GM12878 (cell line): ENCODE results near the gene MCM5. TPM values are rescaled to one million over a fixed set of nuclear protein-coding genes. Genes with fewer than 3 reads are reported as not detected.

Experiments used
- ATAC-seq: fragments of 200-7000 bp; cut with Tn5 transposase; 3 replicates; pipeline ENCODE4 v1.9.1; 2020; ENCODE audit warnings: mild to moderate bottlenecking, moderate library complexity
- BruUV-seq: library from RNA; stranded (reverse); fragments of 400-500 nt; replicated peaks from 2 replicates; lab custom pipeline; 2021; lab: Mats Ljungman, UMichigan
- CTCF ChIA-PET: fragments of 300-600 bp; sonication (Branson Sonifier 250); formaldehyde crosslinking; extraction: SDS; loops from one replicate; lab custom pipeline; 2021; ENCODE audit warnings: inconsistent platforms; lab: Yijun Ruan, JAX
- POLR2A ChIA-PET: fragments of 350-600 bp; formaldehyde crosslinking; extraction: SDS; loops from one replicate; lab custom pipeline; 2021; ENCODE audit warnings: inconsistent platforms; lab: Charles Lee
- RAD21 ChIA-PET: fragments of 300-600 bp; sonication (Branson Sonifier 250); formaldehyde crosslinking; loops from one replicate; lab custom pipeline; 2023; ENCODE audit warnings: antibody characterized with exemption; ENCODE audit not compliant: unreplicated experiment; lab: Charles Lee
- SMC1A ChIA-PET: fragments of 300-600 bp; sonication (Branson Sonifier 250); formaldehyde crosslinking; loops from one replicate; lab custom pipeline; 2023; ENCODE audit not compliant: unreplicated experiment, uncharacterized antibody; lab: Charles Lee
- DNase-seq: peaks from one replicate; pipeline ENCODE4 v3.0.0-alpha.2; 2011; ENCODE audit warnings: low read depth, low spot score
- FAIRE-seq: peaks from 3 replicates; lab custom pipeline; 2011; peaks lifted over from hg19 to GRCh38; lab: Jason Lieb, UNC
- H2AFZ ChIP-seq: 2 replicates; pipeline ENCODE4 v1.6.0; 2011; ENCODE audit warnings: low read depth, low read length, control low read depth; ENCODE audit not compliant: control insufficient read depth
- H3K27ac ChIP-seq: 2 replicates; pipeline ENCODE4 v1.5.1; 2011; ENCODE audit warnings: control low read depth; ENCODE audit not compliant: control insufficient read depth, insufficient read depth
- H3K27me3 ChIP-seq, 2 experiments: replicated peaks in 1 of 2; 2 replicates each; pipeline versions ENCODE4 v1.6.0 to v1.6.1; 2011; ENCODE audit warnings: low read length in 1 of 2; ENCODE audit not compliant: control insufficient read depth in 2 of 2, insufficient read depth in 2 of 2
- H3K36me3 ChIP-seq, 2 experiments: 2 replicates each; pipeline ENCODE4 v1.5.1; 2011; ENCODE audit warnings: low read length in 1 of 2; ENCODE audit not compliant: control insufficient read depth in 2 of 2, insufficient read depth in 2 of 2
- H3K4me1 ChIP-seq: 2 replicates; pipeline ENCODE4 v1.6.1; 2011; ENCODE audit warnings: mild to moderate bottlenecking, low read length, moderate library complexity, mixed read lengths; ENCODE audit not compliant: control insufficient read depth, insufficient read depth
- H3K4me2 ChIP-seq: 2 replicates; pipeline ENCODE4 v1.6.0; 2011; ENCODE audit warnings: control low read depth; ENCODE audit not compliant: control insufficient read depth, insufficient read depth
- H3K4me3 ChIP-seq: fragments of 200-600 bp; sonication (generic); 2 replicates; pipeline ENCODE4 v1.5.1; 2016
- H3K79me2 ChIP-seq: 2 replicates; pipeline ENCODE4 v1.6.0; 2011; ENCODE audit warnings: low read length; ENCODE audit not compliant: control insufficient read depth, insufficient read depth
- H3K9ac ChIP-seq: 2 replicates; pipeline ENCODE4 v1.8.0; 2011; ENCODE audit warnings: low read length, control low read depth, mixed read lengths; ENCODE audit not compliant: control insufficient read depth, insufficient read depth
- H3K9me3 ChIP-seq: replicated peaks from 3 replicates; pipeline ENCODE4 v1.5.1; 2011; ENCODE audit warnings: mild to moderate bottlenecking, low read length; ENCODE audit not compliant: control insufficient read depth, insufficient read depth
- H4K20me1 ChIP-seq: 2 replicates; pipeline ENCODE4 v1.6.0; 2011; ENCODE audit not compliant: control insufficient read depth, insufficient read depth
- BRCA1 ChIP-seq: IDR thresholded peaks from 2 replicates; pipeline ENCODE4 v1.6.1; 2011; ENCODE audit warnings: low read depth, low read length, improper control_type of control experiment
- CBX3 ChIP-seq: fragments of 200-600 bp; sonication (generic); IDR thresholded peaks from 2 replicates; pipeline ENCODE4 v1.6.1; 2016; ENCODE audit warnings: low read depth, borderline replicate concordance
- CHD2 ChIP-seq: IDR thresholded peaks from 2 replicates; pipeline ENCODE4 v1.6.1; 2011; ENCODE audit warnings: low read depth, low read length, improper control_type of control experiment, borderline replicate concordance
- MEF2A ChIP-seq: IDR thresholded peaks from 2 replicates; pipeline ENCODE4 v1.6.1; 2011; ENCODE audit warnings: low read depth, mild to moderate bottlenecking, low read length, moderate library complexity; ENCODE audit not compliant: insufficient read depth
- MEF2B ChIP-seq: fragments of 450-650 bp; IDR thresholded peaks from 2 replicates; pipeline ENCODE4 v1.6.1; 2018; ENCODE audit warnings: mild to moderate bottlenecking, moderate library complexity; ENCODE audit not compliant: partially characterized antibody, poor library complexity, severe bottlenecking
- MTA2 ChIP-seq: fragments of 450-650 bp; IDR thresholded peaks from 2 replicates; pipeline ENCODE4 v1.6.1; 2016; ENCODE audit warnings: low read depth, mild to moderate bottlenecking, moderate library complexity
- NFIC ChIP-seq: IDR thresholded peaks from 2 replicates; pipeline ENCODE4 v1.6.1; 2012; ENCODE audit warnings: low read depth, mild to moderate bottlenecking, inconsistent platforms, low read length, moderate library complexity
- POLR2A ChIP-seq: IDR thresholded peaks from 2 replicates; pipeline ENCODE4 v1.6.1; 2011; ENCODE audit warnings: low read depth, mild to moderate bottlenecking, low read length
- RUNX3 ChIP-seq: IDR thresholded peaks from 2 replicates; pipeline ENCODE4 v1.6.1; 2012; ENCODE audit warnings: low read length, inconsistent platforms
- ZNF384 ChIP-seq: IDR thresholded peaks from 2 replicates; pipeline ENCODE4 v1.6.1; 2012; ENCODE audit warnings: low read depth, mild to moderate bottlenecking, low read length, improper control_type of control experiment, borderline replicate concordance
- ZSCAN29 ChIP-seq: fragments of 450-650 bp; IDR thresholded peaks from 2 replicates; pipeline ENCODE4 v1.6.1; 2017; ENCODE audit warnings: mild to moderate bottlenecking, moderate library complexity
- WGBS: methylation state at CpG from one replicate; pipeline ENCODE4 v1.1.6; 2016; ENCODE audit warnings: low lambda C conversion rate; ENCODE audit not compliant: insufficient replicate concordance, insufficient coverage; ENCODE audit errors: missing lambda C conversion rate; 5-methylcytosine and 5-hydroxymethylcytosine counted together
- in situ Hi-C: fragments of 300-500 bp; cut with MboI; formaldehyde crosslinking; loops from 9 replicates; pipeline ENCODE4 v1.14.3; 2018; ENCODE audit warnings: mixed read lengths
- intact Hi-C: fragments of 100-400 bp; cut with micrococcal nuclease; formaldehyde crosslinking; loops from one replicate; pipeline ENCODE4 v1.14.2; 2022; ENCODE audit not compliant: unreplicated experiment
- polyA plus RNA-seq, 11 experiments: library from polyadenylated mRNA; depleted of rRNA in 4 of 11; unstranded in 6 of 11; stranded (reverse) in 5 of 11; fragments of >200 nt; fragmentation: Nextera tagmentation in 4 of 11; fragmentation: Illumina TruSeq in 1 of 11; extraction: Ambion mirVana in 4 of 11; extraction: Trizol in 1 of 11; gene quantifications; 1 replicate in 1 of 11; 2 replicates in 10 of 11; pipeline versions ENCODE4 v1.2.1 to v1.2.3, GENCODE V29; 2011 to 2016; ENCODE audit warnings: inconsistent platforms in 2 of 11, missing spikeins in 2 of 11, low read depth in 1 of 11
- total RNA-seq, 4 experiments: library from RNA; depleted of rRNA in 3 of 4; stranded (reverse); fragments of >200 nt in 3 of 4; fragmentation: Illumina TruSeq in 1 of 4; extraction: Trizol in 1 of 4; gene quantifications; 2 replicates each; pipeline versions ENCODE4 v1.2.1 to v1.2.3, GENCODE V29; 2013 to 2021
- TF ChIP-seq, protein P1 (sequence below): fragments of 450-650 bp; formaldehyde crosslinking; IDR thresholded peaks from 2 replicates; pipeline ENCODE4 v1.5.0; 2022; ENCODE audit warnings: mild to moderate bottlenecking, missing genetic modification characterization
- TF ChIP-seq, protein P2 (sequence below): fragments of 450-650 bp; IDR thresholded peaks from 2 replicates; pipeline ENCODE4 v1.6.1; 2017; ENCODE audit warnings: low read depth, mild to moderate bottlenecking, moderate library complexity
- TF ChIP-seq, protein P3 (sequence below), 3 experiments: IDR thresholded peaks in 2 of 3; conservative IDR thresholded peaks in 1 of 3; 2 replicates each; pipeline ENCODE4 v1.5.1; 2011; ENCODE audit warnings: low read depth in 3 of 3, low read length in 3 of 3, mild to moderate bottlenecking in 3 of 3, control low read depth in 2 of 3, moderate library complexity in 2 of 3, inconsistent platforms in 1 of 3, mixed read lengths in 1 of 3; ENCODE audit not compliant: control insufficient read depth in 2 of 3, insufficient read depth in 1 of 3; ENCODE audit errors: extremely low read depth in 1 of 3

Gene MCM5
- total and polyA plus RNA-seq, 10 of the 15 experiments (the other 5 are each of a cell fraction or from before 2014, with no cell fraction given): 14.1 to 360 (median 164) TPM

GRCh38 chr22:35418731-35419130 is 18.8 kb downstream of the MCM5 start:
- H4K20me1 ChIP-seq: no peaks in the 10 kb centered on the region
- H3K36me3 ChIP-seq: peaks cover 52 to 74% of the 10 kb centered on the region in 2 experiments
- no peak overlapping the region for H3K9ac ChIP-seq
- in situ Hi-C loops: loop anchor here (25.0 kb wide), 1 partner anchor 1094 kb away; the partner anchor contains the start of gene FOXRED2
- H3K27ac ChIP-seq: no peak overlapping the region
- SMC1A ChIA-PET: interaction anchor here (0.8 to 1.1 kb wide), 2 partner anchors 9 to 66 kb away, joined by 4 to 5 read pairs; no protein-coding TSS in a partner anchor
- POLR2A ChIA-PET: no interaction called here
- no peaks in the 10 kb centered on the region for H3K79me2 ChIP-seq
- WGBS: 96% methylated on average over 3 of the region's 3 CpGs
- RAD21 ChIA-PET: no interaction called here
- no TSS peak for BruUV-seq
- H3K27me3 ChIP-seq: no peaks in the 10 kb centered on the region
- CTCF ChIA-PET: interaction anchor here (0.7 to 1.1 kb wide), 2 partner anchors 68 to 163 kb away, joined by 3 to 5 read pairs; no protein-coding TSS in a partner anchor
- TF ChIP-seq, protein P1, sequence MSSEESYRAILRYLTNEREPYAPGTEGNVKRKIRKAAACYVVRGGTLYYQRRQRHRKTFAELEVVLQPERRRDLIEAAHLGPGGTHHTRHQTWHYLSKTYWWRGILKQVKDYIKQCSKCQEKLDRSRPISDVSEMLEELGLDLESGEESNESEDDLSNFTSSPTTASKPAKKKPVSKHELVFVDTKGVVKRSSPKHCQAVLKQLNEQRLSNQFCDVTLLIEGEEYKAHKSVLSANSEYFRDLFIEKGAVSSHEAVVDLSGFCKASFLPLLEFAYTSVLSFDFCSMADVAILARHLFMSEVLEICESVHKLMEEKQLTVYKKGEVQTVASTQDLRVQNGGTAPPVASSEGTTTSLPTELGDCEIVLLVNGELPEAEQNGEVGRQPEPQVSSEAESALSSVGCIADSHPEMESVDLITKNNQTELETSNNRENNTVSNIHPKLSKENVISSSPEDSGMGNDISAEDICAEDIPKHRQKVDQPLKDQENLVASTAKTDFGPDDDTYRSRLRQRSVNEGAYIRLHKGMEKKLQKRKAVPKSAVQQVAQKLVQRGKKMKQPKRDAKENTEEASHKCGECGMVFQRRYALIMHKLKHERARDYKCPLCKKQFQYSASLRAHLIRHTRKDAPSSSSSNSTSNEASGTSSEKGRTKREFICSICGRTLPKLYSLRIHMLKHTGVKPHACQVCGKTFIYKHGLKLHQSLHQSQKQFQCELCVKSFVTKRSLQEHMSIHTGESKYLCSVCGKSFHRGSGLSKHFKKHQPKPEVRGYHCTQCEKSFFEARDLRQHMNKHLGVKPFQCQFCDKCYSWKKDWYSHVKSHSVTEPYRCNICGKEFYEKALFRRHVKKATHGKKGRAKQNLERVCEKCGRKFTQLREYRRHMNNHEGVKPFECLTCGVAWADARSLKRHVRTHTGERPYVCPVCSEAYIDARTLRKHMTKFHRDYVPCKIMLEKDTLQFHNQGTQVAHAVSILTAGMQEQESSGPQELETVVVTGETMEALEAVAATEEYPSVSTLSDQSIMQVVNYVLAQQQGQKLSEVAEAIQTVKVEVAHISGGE: no peak
- TF ChIP-seq NFIC (no peak), ZNF384 (no peak), CBX3 (no peak), MEF2A (no peak), CHD2 (no peak), BRCA1 (no peak), ZSCAN29 (no peak), RUNX3 (no peak), POLR2A (no peak), MTA2 (no peak), MEF2B (no peak)
- TF ChIP-seq, protein P2, sequence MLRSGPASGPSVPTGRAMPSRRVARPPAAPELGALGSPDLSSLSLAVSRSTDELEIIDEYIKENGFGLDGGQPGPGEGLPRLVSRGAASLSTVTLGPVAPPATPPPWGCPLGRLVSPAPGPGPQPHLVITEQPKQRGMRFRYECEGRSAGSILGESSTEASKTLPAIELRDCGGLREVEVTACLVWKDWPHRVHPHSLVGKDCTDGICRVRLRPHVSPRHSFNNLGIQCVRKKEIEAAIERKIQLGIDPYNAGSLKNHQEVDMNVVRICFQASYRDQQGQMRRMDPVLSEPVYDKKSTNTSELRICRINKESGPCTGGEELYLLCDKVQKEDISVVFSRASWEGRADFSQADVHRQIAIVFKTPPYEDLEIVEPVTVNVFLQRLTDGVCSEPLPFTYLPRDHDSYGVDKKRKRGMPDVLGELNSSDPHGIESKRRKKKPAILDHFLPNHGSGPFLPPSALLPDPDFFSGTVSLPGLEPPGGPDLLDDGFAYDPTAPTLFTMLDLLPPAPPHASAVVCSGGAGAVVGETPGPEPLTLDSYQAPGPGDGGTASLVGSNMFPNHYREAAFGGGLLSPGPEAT: no peak
- TF ChIP-seq, protein P3, sequence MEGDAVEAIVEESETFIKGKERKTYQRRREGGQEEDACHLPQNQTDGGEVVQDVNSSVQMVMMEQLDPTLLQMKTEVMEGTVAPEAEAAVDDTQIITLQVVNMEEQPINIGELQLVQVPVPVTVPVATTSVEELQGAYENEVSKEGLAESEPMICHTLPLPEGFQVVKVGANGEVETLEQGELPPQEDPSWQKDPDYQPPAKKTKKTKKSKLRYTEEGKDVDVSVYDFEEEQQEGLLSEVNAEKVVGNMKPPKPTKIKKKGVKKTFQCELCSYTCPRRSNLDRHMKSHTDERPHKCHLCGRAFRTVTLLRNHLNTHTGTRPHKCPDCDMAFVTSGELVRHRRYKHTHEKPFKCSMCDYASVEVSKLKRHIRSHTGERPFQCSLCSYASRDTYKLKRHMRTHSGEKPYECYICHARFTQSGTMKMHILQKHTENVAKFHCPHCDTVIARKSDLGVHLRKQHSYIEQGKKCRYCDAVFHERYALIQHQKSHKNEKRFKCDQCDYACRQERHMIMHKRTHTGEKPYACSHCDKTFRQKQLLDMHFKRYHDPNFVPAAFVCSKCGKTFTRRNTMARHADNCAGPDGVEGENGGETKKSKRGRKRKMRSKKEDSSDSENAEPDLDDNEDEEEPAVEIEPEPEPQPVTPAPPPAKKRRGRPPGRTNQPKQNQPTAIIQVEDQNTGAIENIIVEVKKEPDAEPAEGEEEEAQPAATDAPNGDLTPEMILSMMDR (IDR thresholded peaks at IDR 0.05 in 2 of 3, conservative IDR thresholded peaks at IDR 0.05 in 1 of 3; ENCODE audit: control insufficient read depth in 2 of 3, extremely low read depth in 1 of 3, insufficient read depth in 1 of 3, low read depth in 3 of 3, low read length in 3 of 3): no peak
- TF ChIP-seq, all 136 proteins: peak for 0
- no peak overlapping the region for H3K4me2 ChIP-seq
- DNase-seq (no peak), FAIRE-seq (no peak), ATAC-seq (no peak)
- H2AFZ ChIP-seq: no peak overlapping the region
- intact Hi-C loops: no loop called here
- H3K4me3 ChIP-seq: no peak overlapping the region
- no peaks in the 10 kb centered on the region for H3K4me1 ChIP-seq
- H3K9me3 ChIP-seq: no peaks in the 10 kb centered on the region
